A673 (cell line): ENCODE measurements around the gene ENO1. TPM values are rescaled to one million over a fixed set of nuclear protein-coding genes. Genes with fewer than 3 reads are reported as not detected.

Experiments used
- BruUV-seq: library from RNA; stranded (reverse); fragments of 400-500 nt; replicated peaks from 2 replicates; lab custom pipeline; 2021; lab: Mats Ljungman, UMichigan
- CTCF ChIA-PET: fragments of 300-600 bp; sonication (Branson Sonifier 250); formaldehyde crosslinking; loops from one replicate; lab custom pipeline; 2022; ENCODE audit warnings: antibody characterized with exemption; lab: Charles Lee
- POLR2A ChIA-PET: fragments of 300-600 bp; sonication (Branson Sonifier 250); formaldehyde crosslinking; loops from one replicate; lab custom pipeline; 2022; ENCODE audit warnings: antibody characterized with exemption; ENCODE audit not compliant: low non-redundant PET; lab: Charles Lee
- DNase-seq: peaks from one replicate; pipeline ENCODE4 v3.0.0-alpha.2; 2015; ENCODE audit warnings: low spot score
- H3K27ac ChIP-seq: fragments of 200-600 bp; sonication (generic); 2 replicates; pipeline ENCODE4 v1.5.1; 2016; ENCODE audit warnings: mixed run types, low read depth, mild to moderate bottlenecking, mixed read lengths, antibody characterized with exemption, low read length; ENCODE audit not compliant: poor library complexity, severe bottlenecking
- H3K27me3 ChIP-seq: fragments of 200-600 bp; sonication (generic); replicated peaks from 2 replicates; pipeline ENCODE4 v1.6.1; 2017; ENCODE audit warnings: mixed run types, low read depth, mild to moderate bottlenecking, mixed read lengths, antibody characterized with exemption, low read length; ENCODE audit not compliant: insufficient read depth, poor library complexity
- H3K36me3 ChIP-seq: fragments of 200-600 bp; sonication (generic); 2 replicates; pipeline ENCODE4 v1.6.1; 2016; ENCODE audit warnings: mixed run types, mild to moderate bottlenecking, mixed read lengths, antibody characterized with exemption, low read length; ENCODE audit not compliant: insufficient read depth, poor library complexity, severe bottlenecking
- H3K4me1 ChIP-seq: fragments of 200-600 bp; sonication (generic); 2 replicates; pipeline ENCODE4 v1.6.1; 2017; ENCODE audit warnings: mixed run types, mild to moderate bottlenecking, mixed read lengths, antibody characterized with exemption, low read length; ENCODE audit not compliant: insufficient read depth, poor library complexity, severe bottlenecking
- H3K4me3 ChIP-seq: fragments of 200-600 bp; sonication (generic); 2 replicates; pipeline ENCODE4 v1.5.1; 2016; ENCODE audit warnings: low read depth, mixed run types, mild to moderate bottlenecking, mixed read lengths, low read length; ENCODE audit not compliant: poor library complexity, severe bottlenecking
- H3K9me3 ChIP-seq: fragments of 200-600 bp; sonication (generic); 2 replicates; pipeline ENCODE4 v1.6.1; 2016; ENCODE audit warnings: mixed run types, low read depth, mild to moderate bottlenecking, mixed read lengths, antibody characterized with exemption, low read length; ENCODE audit not compliant: poor library complexity, severe bottlenecking
- CTCF ChIP-seq: fragments of 300-800, 200-600 bp; sonication (generic); conservative IDR thresholded peaks from 2 replicates; pipeline ENCODE4 v1.5.1; 2017; ENCODE audit warnings: low read depth, mild to moderate bottlenecking, antibody characterized with exemption, low read length, moderate library complexity, mixed read lengths
- EZH2 ChIP-seq: fragments of 200-600 bp; sonication (generic); IDR thresholded peaks from 2 replicates; pipeline ENCODE4 v1.6.1; 2017; ENCODE audit warnings: borderline replicate concordance, low read depth, mild to moderate bottlenecking, mixed read lengths, antibody characterized with exemption, low read length; ENCODE audit not compliant: poor library complexity, severe bottlenecking
- intact Hi-C: fragments of 100-400 bp; cut with micrococcal nuclease; formaldehyde crosslinking; loops from one replicate; pipeline ENCODE4 v1.10.0; 2022; ENCODE audit not compliant: unreplicated experiment
- total RNA-seq: library from RNA; stranded (reverse); gene quantifications from 2 replicates; pipeline ENCODE4 v1.2.3, GENCODE V29; 2021

The ENO1 gene
- total RNA-seq, 1 experiment from 2014 or later: 2,659 TPM

GRCh38 chr1:8825985-8826481 lies 52.5 kb downstream of the ENO1 start:
- no peaks in the 10 kb centered on the region for H3K36me3 ChIP-seq
- no peak overlapping the region for H3K27ac ChIP-seq
- BruUV-seq: no TSS peak
- intact Hi-C loops: no loop called here
- H3K4me3 ChIP-seq: no peak overlapping the region
- H3K4me1 ChIP-seq: peaks cover 28% of the 10 kb centered on the region
- POLR2A ChIA-PET: no interaction called here
- no peaks in the 10 kb centered on the region for H3K9me3 ChIP-seq
- no peaks in the 10 kb centered on the region for H3K27me3 ChIP-seq
- TF ChIP-seq CTCF (no peak), EZH2 (no peak)
- CTCF ChIA-PET: no interaction called here
- DNase-seq: no peak

- CTCF ChIA-PET: no interaction called here
These were observed 55.2 kb downstream of the ENO1 start for GRCh38 chr1:8823295-8823664.

GRCh38 chr1:8822373-8823294 lies 55.9 kb downstream of the ENO1 start:
- no peak overlapping the region for H3K4me3 ChIP-seq
- ChIA-PET POLR2A (interaction anchor here (0.6 to 1.0 kb wide), 5 partner anchors 27 to 1190 kb away, joined by 4 to 5 read pairs (median 4); no protein-coding TSS in a partner anchor), CTCF (interaction anchor here (0.7 kb wide), 1 partner anchor 104 kb away, joined by 3 read pairs; no protein-coding TSS in a partner anchor)
- TF ChIP-seq EZH2 (no peak), CTCF (no peak)
- intact Hi-C loops: no loop called here
- H3K36me3 ChIP-seq: no peaks in the 10 kb centered on the region
- peaks cover 38% of the 10 kb centered on the region for H3K4me1 ChIP-seq
- no peaks in the 10 kb centered on the region for H3K9me3 ChIP-seq
- H3K27me3 ChIP-seq: no peaks in the 10 kb centered on the region
- no TSS peak for BruUV-seq
- H3K27ac ChIP-seq: peak overlapping the region; percentile 60
- DNase-seq: peak; percentile 95

More at GRCh38 chr1:8823295-8823664, 55.2 kb downstream of the ENO1 start:
- H3K4me1 ChIP-seq: peaks cover 38% of the 10 kb centered on the region
- no TSS peak for BruUV-seq
- TF ChIP-seq EZH2: no peak
- TF ChIP-seq CTCF: no peak
- peak overlapping the region; percentile 60 for H3K27ac ChIP-seq
- no peaks in the 10 kb centered on the region for H3K27me3 ChIP-seq
- POLR2A ChIA-PET: interaction anchor here (0.6 to 0.7 kb wide), 2 partner anchors 44 to 776 kb away, joined by 4 to 5 read pairs; no protein-coding TSS in a partner anchor
- no peak for DNase-seq
- intact Hi-C loops: no loop called here
- no peaks in the 10 kb centered on the region for H3K36me3 ChIP-seq
- no peak overlapping the region for H3K4me3 ChIP-seq
- no peaks in the 10 kb centered on the region for H3K9me3 ChIP-seq
